Panc1 (cell line): ENCODE measurements around the gene SMAD7. TPM values are rescaled to one million over a fixed set of nuclear protein-coding genes. Genes with fewer than 3 reads are reported as not detected.

ENCODE experiments used
- ATAC-seq: fragments of 200-7000 bp; cut with Tn5 transposase; 2 replicates; pipeline ENCODE4 v1.9.1; 2020; ENCODE audit warnings: mild to moderate bottlenecking, moderate library complexity
- BruUV-seq: library from RNA; stranded (reverse); fragments of 400-500 nt; replicated peaks from 2 replicates; lab custom pipeline; 2021; lab: Mats Ljungman, UMichigan
- CTCF ChIA-PET: fragments of 300-600 bp; sonication (Branson Sonifier 250); formaldehyde crosslinking; loops from one replicate; lab custom pipeline; 2022; ENCODE audit warnings: antibody characterized with exemption; lab: Charles Lee
- POLR2A ChIA-PET: fragments of 300-600 bp; sonication (Branson Sonifier 250); formaldehyde crosslinking; loops from one replicate; lab custom pipeline; 2022; ENCODE audit warnings: antibody characterized with exemption; lab: Charles Lee
- DNase-seq: peaks from one replicate; pipeline ENCODE4 v3.0.0-alpha.2; 2010; ENCODE audit warnings: low read depth, low spot score
- H3K27ac ChIP-seq: 2 replicates; pipeline ENCODE4 v1.5.1; 2011; ENCODE audit warnings: mild to moderate bottlenecking, low read length, inconsistent platforms
- H3K27me3 ChIP-seq: fragments of 200-500 bp; sonication (Bioruptor generic); 2 replicates; pipeline ENCODE4 v1.6.0; 2014; ENCODE audit warnings: low read length, inconsistent platforms; ENCODE audit not compliant: control insufficient read depth, insufficient read depth
- H3K36me3 ChIP-seq: fragments of 200-500 bp; sonication (Bioruptor generic); 2 replicates; pipeline ENCODE4 v1.5.1; 2014; ENCODE audit warnings: inconsistent platforms, mild to moderate bottlenecking, low read length, moderate library complexity; ENCODE audit not compliant: control insufficient read depth, insufficient read depth
- H3K4me1 ChIP-seq: 2 replicates; pipeline ENCODE4 v1.5.1; 2011; ENCODE audit warnings: inconsistent platforms, mild to moderate bottlenecking, low read length, moderate library complexity; ENCODE audit not compliant: control insufficient read depth, insufficient read depth
- H3K4me3 ChIP-seq, 2 experiments: 2 replicates each; pipeline ENCODE4 v1.5.1; 2011 to 2012; ENCODE audit warnings: low read depth in 2 of 2, low read length in 2 of 2, mild to moderate bottlenecking in 2 of 2, inconsistent platforms in 1 of 2, moderate library complexity in 1 of 2
- H3K9me3 ChIP-seq: fragments of 200-500 bp; sonication (Bioruptor generic); 2 replicates; pipeline ENCODE4 v1.5.1; 2014; ENCODE audit warnings: low read depth, mild to moderate bottlenecking, inconsistent platforms, low read length, moderate library complexity; ENCODE audit not compliant: control insufficient read depth, insufficient read depth
- POLR2AphosphoS5 ChIP-seq: IDR thresholded peaks from 2 replicates; pipeline ENCODE4 v1.6.1; 2012; ENCODE audit warnings: mild to moderate bottlenecking, low read depth, low read length, moderate library complexity
- SIN3A ChIP-seq: IDR thresholded peaks from 2 replicates; pipeline ENCODE4 v1.6.1; 2012; ENCODE audit warnings: low read depth, mild to moderate bottlenecking, low read length, moderate library complexity, borderline replicate concordance; ENCODE audit not compliant: insufficient read depth
- TCF7L2 ChIP-seq: IDR thresholded peaks from 2 replicates; pipeline ENCODE4 v1.6.1; 2011; ENCODE audit warnings: mild to moderate bottlenecking, low read depth, low read length, inconsistent platforms
- in situ Hi-C: cut with HindIII; loops from 2 replicates; pipeline ENCODE4 v1.10.0; 2016; ENCODE audit warnings: low sequenced_read_pairs, low pct_unique_long_range_greater_than_20kb
- intact Hi-C: fragments of 100-400 bp; cut with micrococcal nuclease; formaldehyde crosslinking; loops from one replicate; pipeline ENCODE4 v1.10.0; 2022; ENCODE audit not compliant: unreplicated experiment
- total RNA-seq: library from RNA; stranded (reverse); gene quantifications from one replicate; pipeline ENCODE4 v1.2.1, GENCODE V29; 2021; ENCODE audit not compliant: unreplicated experiment
- TF ChIP-seq, protein P1 (sequence below): fragments of 450-650 bp; IDR thresholded peaks from 2 replicates; pipeline ENCODE4 v1.5.1; 2017; ENCODE audit warnings: mild to moderate bottlenecking
- TF ChIP-seq, protein P2 (sequence below), 2 experiments: IDR thresholded peaks; 2 replicates each; pipeline ENCODE4 v1.6.1; 2011 to 2012; ENCODE audit warnings: low read depth in 2 of 2, control low read depth in 1 of 2, low read length in 1 of 2, mild to moderate bottlenecking in 1 of 2, moderate library complexity in 1 of 2; ENCODE audit not compliant: insufficient read depth in 1 of 2

Gene SMAD7
- total RNA-seq, 1 experiment from 2014 or later = 21.3 TPM

DNA sequence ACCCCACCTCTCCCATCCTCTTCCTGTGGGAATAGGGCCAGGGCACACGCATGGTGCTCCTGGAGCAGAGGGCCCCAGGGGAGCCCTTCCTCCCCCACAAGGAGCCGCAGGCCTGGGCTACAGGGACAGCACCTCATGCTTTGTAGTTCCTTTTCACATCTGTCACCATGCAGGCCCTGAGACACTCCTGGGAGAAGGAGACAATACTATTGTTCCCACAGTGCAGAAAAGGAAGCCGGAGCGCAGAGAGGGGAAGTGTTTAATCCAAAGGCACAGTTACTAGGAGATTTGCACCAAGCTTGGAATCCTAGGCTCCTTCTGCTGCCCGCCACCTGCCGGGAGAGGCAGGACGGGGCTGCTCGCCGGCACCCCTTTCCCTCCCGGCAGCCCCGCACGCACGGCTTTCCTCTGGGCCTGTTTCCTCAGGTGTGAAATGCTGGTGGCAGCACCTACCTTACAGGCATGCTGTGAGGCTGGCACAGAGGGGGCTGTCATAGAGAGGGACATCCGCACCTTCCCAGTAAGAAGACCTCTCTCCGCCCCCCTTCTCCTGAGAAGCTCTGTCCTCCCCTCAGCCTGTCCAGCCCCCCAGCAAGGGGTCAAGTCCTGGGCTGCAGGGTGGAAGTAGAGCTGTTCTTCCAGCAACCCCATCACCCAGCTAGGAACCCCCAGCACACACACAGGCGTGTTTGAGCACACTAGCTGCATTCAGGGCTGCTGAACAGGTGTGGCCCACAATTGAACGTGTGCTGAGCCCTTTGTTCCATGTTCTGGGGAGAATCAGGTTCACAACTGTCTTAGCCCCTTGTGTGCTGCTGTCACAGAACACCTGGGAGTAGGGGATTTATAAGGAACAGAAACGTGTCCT lies 62.6 kb downstream of the SMAD7 start:
- ATAC-seq (no peak; the same call in 1 of the 2 replicates), DNase-seq (no peak)
- H3K27me3 ChIP-seq = no peaks in the 10 kb centered on the region
- H3K36me3 ChIP-seq = no peaks in the 10 kb centered on the region
- ChIA-PET CTCF (no interaction called here), POLR2A (no interaction called here)
- in situ Hi-C loops (no loop called here), intact Hi-C loops (no loop called here)
- no peaks in the 10 kb centered on the region for H3K9me3 ChIP-seq
- TF ChIP-seq, protein P1, sequence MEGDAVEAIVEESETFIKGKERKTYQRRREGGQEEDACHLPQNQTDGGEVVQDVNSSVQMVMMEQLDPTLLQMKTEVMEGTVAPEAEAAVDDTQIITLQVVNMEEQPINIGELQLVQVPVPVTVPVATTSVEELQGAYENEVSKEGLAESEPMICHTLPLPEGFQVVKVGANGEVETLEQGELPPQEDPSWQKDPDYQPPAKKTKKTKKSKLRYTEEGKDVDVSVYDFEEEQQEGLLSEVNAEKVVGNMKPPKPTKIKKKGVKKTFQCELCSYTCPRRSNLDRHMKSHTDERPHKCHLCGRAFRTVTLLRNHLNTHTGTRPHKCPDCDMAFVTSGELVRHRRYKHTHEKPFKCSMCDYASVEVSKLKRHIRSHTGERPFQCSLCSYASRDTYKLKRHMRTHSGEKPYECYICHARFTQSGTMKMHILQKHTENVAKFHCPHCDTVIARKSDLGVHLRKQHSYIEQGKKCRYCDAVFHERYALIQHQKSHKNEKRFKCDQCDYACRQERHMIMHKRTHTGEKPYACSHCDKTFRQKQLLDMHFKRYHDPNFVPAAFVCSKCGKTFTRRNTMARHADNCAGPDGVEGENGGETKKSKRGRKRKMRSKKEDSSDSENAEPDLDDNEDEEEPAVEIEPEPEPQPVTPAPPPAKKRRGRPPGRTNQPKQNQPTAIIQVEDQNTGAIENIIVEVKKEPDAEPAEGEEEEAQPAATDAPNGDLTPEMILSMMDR = no peak
- TF ChIP-seq POLR2AphosphoS5 (no peak), TCF7L2 (no peak), SIN3A (no peak)
- TF ChIP-seq, protein P2, sequence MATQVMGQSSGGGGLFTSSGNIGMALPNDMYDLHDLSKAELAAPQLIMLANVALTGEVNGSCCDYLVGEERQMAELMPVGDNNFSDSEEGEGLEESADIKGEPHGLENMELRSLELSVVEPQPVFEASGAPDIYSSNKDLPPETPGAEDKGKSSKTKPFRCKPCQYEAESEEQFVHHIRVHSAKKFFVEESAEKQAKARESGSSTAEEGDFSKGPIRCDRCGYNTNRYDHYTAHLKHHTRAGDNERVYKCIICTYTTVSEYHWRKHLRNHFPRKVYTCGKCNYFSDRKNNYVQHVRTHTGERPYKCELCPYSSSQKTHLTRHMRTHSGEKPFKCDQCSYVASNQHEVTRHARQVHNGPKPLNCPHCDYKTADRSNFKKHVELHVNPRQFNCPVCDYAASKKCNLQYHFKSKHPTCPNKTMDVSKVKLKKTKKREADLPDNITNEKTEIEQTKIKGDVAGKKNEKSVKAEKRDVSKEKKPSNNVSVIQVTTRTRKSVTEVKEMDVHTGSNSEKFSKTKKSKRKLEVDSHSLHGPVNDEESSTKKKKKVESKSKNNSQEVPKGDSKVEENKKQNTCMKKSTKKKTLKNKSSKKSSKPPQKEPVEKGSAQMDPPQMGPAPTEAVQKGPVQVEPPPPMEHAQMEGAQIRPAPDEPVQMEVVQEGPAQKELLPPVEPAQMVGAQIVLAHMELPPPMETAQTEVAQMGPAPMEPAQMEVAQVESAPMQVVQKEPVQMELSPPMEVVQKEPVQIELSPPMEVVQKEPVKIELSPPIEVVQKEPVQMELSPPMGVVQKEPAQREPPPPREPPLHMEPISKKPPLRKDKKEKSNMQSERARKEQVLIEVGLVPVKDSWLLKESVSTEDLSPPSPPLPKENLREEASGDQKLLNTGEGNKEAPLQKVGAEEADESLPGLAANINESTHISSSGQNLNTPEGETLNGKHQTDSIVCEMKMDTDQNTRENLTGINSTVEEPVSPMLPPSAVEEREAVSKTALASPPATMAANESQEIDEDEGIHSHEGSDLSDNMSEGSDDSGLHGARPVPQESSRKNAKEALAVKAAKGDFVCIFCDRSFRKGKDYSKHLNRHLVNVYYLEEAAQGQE (IDR thresholded peaks at IDR 0.05; ENCODE audit: insufficient read depth in 1 of 2, low read depth in 2 of 2, low read length in 1 of 2) = no peak
- H3K27ac ChIP-seq = no peak overlapping the region
- no peaks in the 10 kb centered on the region; the same call in 1 of the 2 replicates for H3K4me1 ChIP-seq
- BruUV-seq = no TSS peak
- H3K4me3 ChIP-seq = no peak overlapping the region

DNA sequence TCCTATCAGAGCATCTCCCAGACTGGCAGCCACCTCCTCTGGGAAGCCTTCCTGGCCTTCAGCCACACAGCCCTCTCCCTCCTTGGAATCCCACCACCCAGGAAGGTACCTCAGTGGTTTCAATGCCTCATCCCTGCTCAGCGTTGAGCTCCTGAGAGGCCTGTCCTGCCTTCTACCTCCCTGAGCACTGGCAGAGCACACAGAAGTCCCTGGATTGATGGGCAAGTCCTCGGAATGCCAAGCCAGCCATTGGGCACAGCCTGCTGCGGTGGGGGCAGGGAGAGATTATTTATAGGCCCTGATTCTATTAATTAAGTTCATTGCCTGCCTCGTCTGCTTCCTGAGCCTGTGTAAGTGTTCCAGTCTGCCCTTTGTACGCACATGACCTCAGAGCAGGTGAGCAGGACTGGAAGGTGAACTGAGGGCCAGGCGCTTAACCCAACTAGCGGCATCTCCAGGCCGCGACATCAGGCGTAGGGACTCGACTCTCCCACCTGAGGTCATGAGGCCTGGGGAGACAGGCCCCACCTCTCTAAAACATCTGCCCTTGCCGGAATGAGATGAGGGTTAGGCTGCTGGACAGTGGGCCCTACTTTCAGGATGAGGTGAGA lies 63.4 kb downstream of the SMAD7 start:
- Histone ChIP-seq H3K4me3 (no peak overlapping the region), H3K36me3 (no peaks in the 10 kb centered on the region), H3K4me1 (no peaks in the 10 kb centered on the region), H3K27me3 (no peaks in the 10 kb centered on the region), H3K27ac (no peak overlapping the region), H3K9me3 (no peaks in the 10 kb centered on the region)
- no peak for DNase-seq
- ChIA-PET POLR2A (interaction anchor here (0.5 kb wide), 1 partner anchor 20 kb away, joined by 3 read pairs; no protein-coding TSS in a partner anchor), CTCF (no interaction called here)
- no TSS peak for BruUV-seq
- TF ChIP-seq, protein P2 (IDR thresholded peaks at IDR 0.05; ENCODE audit: insufficient read depth in 1 of 2, low read depth in 2 of 2, low read length in 1 of 2) = no peak
- TF ChIP-seq, protein P1 = no peak
- TF ChIP-seq POLR2AphosphoS5 = no peak
- TF ChIP-seq SIN3A = no peak
- TF ChIP-seq TCF7L2 = no peak
- no peak for ATAC-seq
- intact Hi-C loops = no loop called here
- in situ Hi-C loops = no loop called here
